ENCODE results near the gene FAM193B.

The FAM193B gene

DNA sequence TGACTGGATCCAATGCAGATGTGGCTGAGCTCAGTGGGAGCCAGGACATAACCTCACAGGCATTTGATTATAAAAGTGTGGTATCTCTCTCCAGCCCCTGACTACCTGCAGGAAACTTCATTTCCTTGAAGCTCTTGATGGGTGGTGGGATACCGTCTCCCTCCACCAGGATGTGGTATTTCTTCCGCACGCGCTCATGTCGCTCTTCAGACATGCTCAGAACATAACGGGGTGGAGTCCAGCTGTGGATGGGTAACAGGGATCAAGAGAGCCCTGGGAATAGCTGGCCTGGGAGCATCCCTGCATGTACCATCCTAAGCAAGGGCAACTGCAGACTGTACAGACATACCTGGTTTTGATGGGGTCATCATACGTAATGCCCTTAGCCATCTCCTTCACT, 38.8 kb downstream of the FAM193B start:
- DNase-seq (ENCODE audit: low read depth), result no peak

DNA sequence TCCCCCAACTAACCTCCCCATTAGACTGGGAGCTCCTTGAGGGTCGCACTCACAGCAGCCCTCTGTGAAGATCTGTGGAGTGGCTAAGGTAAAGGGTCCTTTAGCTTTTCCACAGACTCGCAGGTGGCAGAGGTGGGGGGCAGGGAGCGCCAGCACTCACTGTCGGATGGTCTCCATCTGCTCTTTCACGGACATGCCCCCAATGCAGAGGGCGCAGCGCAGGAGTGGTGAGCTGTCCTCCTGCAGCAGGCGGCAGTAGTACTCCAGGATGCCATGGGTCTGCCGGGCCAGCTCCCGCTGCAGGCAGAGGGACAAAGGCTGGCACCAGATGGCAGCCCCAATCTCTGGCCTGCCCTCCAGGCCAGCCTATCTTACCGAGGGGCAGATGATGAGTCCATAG, 39.8 kb downstream of the FAM193B start:
- DNase-seq (ENCODE audit: low read depth), result no peak

DNA sequence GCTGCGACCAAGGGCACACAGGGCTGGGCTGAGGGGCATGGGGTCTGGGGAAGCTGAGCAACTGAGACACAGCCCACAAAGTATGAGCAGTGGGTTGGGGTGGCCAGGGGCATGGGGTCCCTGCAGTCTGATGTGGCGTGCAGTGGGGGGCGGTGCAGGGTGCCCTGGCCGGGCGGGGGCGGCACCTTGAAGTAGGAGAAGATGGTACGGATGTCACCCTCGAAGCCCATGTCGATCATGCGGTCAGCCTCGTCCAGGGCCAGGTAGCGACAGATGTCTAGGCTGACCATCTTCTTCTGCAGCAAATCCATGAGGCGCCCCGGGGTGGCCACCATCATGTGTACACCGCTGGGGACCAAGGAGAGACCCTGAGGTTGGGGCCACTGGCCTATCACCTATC, 40.9 kb downstream of the FAM193B start:
- DNase-seq (ENCODE audit: low read depth), result no peak

DNA sequence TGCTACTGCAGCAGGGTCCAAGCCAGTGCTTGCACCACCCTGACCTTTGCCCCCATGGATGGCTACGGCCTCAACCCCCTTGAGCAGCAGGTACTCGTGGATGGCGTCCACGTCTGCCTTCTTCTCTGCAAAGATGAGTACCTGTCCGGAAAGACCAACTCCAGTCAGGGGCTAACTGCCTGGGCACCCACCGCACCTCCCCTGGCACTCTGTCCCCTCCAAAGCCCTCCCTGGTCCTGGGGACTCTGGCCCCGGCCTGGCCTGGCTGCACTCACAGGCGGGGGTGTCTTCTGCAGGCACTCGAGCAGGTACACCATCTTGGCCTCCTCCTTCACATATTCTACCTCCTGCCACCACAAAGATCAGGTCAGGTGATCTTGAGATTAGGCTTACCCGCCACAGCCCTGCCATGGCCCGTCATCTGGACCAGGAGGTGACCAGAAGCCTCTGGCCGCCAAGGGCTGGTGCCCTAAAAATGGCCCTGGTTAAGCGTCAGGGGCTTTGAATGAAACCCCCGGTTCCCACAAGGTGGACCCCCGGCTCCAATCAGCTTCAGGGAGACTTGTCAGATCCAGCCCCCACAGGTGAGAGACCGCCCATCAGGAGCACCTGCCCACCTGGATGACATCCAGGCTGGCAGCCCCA, 41.5 kb downstream of the FAM193B start:
- no peak for DNase-seq (ENCODE audit: low read depth)

DNA sequence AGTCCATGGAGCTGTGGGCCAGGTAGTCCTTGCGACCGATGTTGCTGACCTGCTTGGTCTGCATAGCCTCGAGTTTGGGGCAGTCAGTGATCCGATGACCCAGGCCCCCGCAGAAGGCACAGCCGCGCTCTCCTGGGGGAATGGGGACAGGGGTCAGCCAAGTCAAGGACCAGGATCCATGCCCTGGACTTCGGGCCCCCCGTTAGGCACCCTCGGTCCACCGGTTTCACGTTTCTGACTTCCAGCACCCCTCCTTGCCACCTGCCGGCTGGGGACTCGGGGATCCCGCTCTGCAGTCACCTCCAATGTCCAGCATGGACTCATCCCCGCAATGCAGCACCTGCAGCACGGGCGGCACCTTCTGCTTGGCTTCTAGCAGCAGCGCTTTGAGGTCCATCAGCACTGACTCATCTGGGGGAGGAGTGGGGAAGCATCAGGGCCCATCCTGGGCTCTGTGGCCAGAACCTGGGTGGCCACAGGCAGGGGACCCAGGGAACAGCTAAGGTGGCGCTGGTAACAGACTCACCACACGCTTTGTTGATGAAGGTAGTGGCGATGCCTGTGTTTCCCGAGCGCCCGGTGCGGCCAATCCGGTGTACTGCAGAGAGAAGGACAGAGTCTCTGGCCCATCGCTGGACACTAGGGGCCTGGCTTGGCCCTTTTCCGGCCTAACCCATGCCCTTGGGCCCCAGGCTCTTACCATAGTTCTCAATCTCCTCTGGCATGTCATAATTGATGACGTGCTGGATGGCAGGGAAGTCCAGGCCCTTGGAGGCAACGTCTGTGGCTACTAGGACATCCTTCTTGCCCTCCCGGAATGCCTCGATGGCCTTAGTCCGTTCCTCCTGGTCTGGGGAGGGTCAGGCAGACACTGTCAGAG, 42.3 kb downstream of the FAM193B start:
- no peak for DNase-seq (ENCODE audit: low read depth)

DNA sequence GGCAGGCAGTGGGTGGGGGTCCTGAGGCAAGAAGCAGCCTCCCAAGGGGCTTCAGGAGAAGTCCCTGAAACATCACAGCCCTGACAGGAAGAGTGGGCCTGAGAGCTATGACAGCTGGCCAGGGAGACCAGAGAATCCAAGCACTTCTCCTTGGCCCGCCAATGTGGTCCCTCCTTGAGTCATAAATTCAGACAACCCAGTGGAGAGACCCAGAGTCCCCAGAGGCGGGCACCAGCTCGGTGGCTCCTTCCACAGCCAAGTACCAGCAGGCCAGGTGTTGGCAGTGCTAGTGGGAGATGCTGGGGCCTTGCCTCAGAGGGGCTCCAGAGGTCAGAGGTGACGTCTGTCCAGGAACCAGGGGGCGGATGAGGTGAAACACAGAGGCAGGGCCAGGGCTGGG, 43.2 kb downstream of the FAM193B start:
- no peak for DNase-seq (ENCODE audit: low read depth)

DNA sequence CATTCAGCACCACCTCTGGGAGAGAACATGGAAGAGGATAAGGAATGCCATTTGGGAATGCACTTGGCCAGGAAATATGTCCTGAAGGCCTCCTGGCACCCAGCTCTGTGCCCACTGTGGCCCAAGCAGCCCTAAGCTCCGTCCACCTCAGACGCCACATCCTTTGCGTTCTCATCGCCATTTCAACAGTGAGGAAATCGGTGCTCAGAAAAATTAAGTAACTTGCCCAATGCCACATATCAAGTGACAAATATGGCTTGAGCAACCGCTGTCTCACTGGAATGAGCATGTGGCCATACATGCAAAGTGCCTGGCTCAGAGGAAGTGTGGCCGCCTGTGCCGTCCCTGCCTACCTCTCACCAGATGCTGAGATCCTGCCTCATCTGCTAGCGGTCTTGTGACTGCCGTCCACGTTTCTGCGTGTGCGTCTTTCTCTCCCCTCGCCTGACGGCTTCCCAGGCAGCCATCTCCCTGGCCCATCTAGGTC, 43.8 kb downstream of the FAM193B start:
- DNase-seq (ENCODE audit: low read depth), result no peak

DNA sequence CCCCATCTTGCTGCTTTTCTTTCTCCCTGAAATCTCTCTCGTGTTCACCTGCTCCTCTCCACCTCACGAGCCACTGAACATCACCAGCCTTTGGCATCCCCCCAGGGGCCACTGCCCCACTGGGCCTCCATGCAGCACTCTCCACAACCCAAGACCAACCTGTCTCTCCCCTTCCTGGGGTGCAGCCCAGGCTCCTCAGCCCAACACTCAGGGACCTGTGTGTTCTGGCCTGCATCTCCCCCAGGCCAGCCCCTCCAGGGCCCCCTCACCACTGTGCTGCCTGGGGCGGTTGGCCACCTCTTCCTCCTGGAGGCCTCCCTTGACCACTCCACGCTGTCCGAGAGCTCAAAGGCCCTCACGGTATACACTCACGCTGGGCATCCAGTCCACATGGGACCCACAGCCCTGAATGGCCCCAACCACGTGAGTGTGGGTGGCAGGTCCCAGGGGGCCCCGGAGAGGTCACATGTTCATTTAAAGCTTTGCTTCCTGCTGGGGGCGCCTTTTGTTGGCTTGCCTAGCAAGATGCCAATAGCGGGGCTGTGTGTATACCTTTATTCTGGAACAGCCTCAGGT, 44.3 kb downstream of the FAM193B start:
- DNase-seq (ENCODE audit: low read depth), result no peak

DNA sequence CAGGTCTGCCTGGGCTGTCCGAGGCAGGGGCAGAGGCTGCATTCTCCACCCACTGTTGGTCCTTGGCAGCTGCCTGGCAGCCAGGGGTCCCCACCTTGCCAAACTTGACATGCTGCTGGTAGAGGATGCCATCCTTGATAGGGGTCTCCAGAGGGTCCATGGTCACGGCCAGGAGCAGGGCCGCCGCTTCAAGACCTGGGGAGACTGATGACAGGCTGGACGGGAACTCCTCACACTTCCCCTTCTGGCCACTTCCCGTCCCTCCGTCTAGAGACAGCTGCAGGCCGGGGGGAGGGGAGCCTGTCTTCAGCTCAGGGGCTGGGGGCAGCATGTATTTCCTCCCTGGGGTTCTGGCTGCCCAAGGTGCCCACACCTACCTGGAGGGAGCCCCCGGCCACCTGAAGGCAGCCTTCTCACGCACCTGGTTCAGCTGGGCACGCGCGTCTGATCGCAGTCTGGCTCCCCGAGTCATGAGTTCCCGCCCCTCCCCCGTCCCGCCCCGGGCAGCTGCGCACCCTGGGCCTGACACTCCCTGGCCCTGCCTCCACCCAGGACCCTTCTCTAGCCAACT, 44.9 kb downstream of the FAM193B start, which contains the start of gene DOK3:
DOK3 (minus strand) TSS at position 446 of the 571 bp plus-strand sequence; CDS start at position 160, 286 bp downstream.
- DNase-seq (ENCODE audit: low read depth), result no peak

DNA sequence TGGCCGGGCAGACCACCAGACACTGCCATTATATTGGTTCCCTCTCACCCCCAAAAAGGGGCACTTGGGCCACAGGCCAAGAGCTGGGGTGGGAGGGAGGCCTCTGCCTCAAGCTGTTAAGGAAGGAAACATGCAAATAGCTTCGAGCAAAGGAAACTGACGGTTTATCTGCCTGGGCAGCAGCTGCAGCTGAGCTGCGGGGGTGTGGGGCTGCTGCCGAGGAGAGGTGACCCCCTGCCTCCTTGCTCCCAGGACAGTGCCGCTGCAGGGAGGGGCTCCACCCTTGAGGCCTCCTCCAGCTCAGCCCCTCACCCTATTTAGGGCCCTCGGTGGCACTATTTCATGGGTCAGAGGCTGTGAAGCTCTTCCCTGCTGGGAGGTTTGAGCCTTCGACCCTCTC, 45.5 kb downstream of the FAM193B start:
- no peak for DNase-seq (ENCODE audit: low read depth)

DNA sequence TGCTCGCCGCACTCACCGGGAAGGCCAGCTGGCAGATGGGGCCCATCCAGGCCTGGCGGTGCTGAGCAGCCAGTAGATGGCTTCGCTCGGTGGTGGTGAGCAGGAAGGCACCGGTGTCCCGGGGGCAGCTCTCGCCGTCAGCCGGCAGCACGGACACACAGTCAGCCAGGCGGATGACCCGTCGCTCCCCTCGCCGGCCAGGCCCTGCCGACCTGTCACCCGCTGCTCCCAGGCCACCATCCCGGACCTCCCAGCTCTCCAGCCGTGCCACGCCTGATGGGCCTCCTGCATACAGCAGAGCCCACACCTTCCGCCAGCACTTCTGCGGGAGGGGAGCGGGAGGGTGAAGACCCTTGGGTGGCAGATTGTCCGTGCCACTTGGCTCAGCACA, 46.1 kb downstream of the FAM193B start:
- no peak for DNase-seq (ENCODE audit: low read depth)

DNA sequence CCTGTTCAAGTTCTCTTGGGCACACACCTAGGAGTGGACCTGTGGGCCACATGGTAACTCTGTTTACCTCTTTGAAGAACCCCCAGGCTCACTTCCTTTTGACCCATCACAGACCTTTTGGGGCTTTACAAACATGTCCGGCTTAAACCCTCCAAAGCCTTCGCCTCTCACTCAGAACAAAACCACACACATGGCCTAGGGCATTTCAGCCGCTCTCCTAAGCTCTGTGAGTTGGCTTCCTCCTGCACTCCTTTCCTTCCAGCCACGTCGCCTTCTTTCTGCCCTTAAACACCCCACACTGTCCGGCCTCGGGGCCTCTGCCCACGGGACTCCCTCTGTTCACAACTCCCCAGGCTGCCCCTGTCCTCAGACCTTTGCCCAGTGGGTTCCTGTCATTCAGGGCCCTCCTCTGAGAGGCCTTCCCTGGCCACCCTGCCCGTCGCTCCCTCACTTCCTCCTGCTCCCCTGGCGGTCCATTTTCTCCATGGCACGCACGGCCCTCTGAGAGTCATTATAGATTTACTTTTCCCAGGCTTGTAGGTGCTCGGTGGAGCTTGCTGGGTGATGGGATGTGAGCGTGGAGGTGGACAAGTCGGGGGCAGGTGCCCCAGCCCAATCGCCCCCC, 46.7 kb downstream of the FAM193B start:
- DNase-seq (ENCODE audit: low read depth), result no peak

DNA sequence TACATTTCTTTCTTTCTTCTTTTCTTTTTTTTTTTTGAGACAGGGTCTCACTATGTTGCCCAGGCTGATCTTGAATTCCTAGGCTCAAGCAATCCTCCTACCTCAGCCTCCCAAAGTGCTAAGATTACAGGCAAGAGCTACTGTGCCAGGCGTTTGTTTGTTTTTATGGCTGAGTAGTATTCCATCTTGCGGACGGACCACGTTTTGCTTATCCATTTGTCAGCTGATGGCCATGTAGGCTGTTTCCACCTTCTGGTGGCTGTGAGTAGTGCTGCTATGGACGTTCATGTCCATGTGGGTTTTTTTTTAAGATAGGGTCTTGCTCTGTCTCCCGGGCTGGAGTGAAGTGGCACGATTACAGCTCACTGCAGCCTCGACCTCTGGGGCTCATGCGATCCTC, 47.2 kb downstream of the FAM193B start:
- DNase-seq (ENCODE audit: low read depth), result peak; percentile 22

DNA sequence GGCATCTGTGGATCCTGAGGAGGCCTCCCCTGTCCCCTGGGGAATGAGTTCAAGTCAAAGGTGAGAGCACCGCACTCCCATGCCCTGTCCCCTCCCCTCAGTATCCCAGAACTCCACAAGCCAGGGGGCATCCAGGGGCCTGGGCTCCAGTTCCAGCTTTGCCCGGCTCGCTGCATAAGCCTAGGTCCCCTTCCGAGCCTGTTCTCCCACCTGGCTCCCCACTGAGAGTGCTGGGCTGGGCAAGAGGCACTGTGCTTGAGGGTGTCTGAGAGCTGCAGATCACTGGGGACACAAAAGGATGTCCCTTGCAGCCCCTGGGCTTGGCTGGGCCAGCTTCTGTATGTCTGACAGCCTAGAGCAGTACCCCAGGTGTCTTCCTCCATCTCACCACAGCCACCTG, 49.3 kb downstream of the FAM193B start:
- DNase-seq (ENCODE audit: low read depth), result no peak

DNA sequence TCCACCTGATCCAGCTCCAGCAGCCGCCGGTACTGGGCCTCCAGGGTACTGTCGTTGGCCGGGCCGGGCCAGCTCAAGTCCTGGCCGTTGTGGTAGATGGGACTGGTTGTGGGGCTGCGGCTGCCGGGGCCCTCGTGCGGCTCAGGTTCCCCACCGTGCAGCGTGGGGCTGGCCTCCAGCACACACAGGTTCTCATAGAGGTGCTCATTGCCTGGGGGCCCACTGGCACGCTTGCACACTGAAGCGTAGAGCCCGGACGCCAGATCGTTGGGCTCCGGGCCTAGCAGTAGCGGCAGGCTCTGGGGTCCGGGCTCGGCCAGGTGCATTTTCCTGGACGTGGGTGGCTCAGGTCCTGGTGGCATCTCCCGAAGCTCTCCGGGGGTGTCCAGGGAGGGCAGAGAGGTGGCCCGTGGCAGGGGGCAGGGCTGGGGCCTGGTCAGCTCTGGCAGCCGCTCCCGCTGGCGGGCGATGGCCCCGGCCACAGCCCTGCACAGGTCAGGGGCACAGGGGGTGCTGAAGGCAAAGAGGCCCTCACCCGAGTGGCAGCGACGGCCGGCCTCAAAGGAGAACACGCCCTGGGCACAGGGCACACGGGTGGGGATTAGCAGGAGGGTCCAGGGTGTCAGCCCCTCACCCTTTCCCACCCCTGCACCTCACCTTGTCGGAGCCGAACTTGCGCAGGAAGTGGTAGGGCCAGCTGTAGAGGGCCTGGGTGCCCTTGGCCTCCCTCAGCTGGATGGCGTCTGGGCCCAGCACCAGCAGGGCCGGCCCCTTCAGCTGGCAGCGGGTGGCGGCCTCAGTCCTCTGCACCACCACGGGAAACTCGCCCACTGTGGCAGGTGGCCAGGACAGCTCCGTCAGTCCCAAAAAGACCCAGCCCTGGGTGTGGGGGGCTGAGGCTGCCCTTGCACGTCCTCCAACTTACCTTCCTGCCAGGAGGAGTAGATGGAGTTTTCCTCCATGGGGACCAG, 50.0 kb downstream of the FAM193B start:
- no peak for DNase-seq (ENCODE audit: low read depth)

DNA sequence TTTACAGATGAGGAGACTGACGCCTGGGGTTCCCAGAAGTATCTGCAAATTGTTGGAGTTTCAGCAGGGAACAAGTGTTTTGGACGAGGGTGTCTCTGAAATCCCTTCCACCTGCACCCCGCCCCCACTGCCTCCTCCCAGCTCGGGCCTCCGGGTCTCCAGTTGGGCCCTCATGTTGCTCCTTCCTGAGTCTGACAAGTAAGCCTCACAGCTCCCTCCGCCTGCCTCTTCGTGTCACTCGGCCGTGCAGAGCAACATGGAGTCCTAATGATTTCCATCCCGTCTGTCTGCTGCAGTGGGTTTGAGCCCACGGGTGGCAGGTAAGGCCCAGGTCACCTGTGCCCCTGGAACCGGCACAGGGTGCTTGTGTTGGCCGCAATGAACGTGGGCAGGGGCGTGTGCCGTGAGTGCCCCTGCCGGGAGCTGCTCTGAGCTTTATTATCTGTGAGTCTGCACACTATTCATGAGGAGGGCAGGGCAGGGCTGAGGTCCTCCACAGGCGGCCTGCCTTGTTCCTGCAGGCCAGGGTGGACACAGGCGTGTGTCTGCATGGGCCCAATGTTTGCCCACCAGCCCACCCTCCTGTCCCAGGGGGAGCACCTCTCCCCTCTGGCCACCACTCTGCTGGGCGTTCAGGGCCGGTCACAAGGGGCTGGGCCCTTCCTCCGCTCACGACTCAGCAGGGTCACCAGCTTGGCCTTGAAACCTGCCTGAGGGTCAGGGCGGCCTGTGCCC, 50.8 kb downstream of the FAM193B start:
- no peak for DNase-seq (ENCODE audit: low read depth)

DNA sequence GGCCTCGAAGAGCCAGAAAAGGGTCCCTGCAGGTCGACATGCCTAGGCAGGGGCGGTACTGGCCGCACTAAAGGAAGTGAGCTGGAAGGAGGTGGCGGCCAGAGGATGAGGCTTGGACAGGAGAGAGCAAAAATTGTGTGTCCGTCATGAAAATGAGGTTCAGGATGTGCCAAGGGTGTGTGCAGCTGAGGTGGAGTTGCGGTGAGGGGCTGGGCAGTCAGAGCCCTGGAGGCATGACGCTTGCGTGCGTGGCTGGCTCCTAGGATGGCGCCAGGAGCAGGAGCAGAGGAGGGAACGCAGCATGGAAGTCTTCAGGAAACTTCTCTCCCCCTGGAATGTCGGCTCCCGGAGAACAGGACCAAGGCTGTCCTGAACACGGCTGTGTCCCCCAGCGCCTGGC, 51.5 kb downstream of the FAM193B start:
- no peak for DNase-seq (ENCODE audit: low read depth)

DNA sequence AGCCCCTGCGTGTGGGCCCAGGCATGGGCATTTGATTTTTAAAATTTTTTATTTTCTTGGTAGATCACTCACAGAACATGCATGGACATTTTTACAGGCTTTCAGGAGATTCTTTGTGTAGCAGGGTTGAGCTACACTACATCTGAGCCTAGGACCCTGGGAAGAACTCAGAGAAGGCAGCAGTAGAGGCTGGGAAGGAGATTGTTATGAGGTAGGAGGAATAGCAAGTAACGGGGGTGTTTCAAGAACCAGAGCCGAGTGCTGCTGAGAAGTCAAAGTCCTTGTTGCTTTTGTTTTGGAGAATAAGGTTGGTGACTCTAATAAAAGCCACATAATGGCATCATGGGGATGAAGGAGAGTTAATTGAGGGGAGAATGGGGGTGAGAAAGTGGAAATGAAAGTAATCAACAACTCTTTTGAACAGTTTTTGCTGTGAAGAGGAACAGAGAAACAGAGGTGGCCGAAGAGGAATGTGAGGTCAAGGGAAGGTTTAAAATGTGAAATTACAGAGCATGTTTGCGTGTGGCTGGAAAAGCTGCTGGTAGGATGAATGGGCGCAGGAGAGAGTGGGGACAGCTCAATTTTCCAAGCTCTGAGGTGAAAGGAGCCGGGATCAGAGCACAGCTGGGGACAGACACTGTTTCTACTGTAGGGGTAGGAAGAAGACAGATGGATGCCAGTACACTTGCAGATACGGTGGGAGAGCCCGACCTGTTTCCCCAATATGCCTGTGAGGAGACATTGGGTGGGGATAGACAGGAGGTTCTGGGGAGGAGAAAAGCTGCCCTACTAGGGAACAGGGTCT, 52.3 kb downstream of the FAM193B start:
- DNase-seq (ENCODE audit: low read depth), result no peak

All from EH (cell line).